SH-SY5Y (cell line): ENCODE data around the gene KIF5C.

ENCODE experiments used
- GATA2 ChIP-seq: IDR thresholded peaks from 2 replicates; pipeline ENCODE4 v1.6.1; 2011; ENCODE audit warnings: mild to moderate bottlenecking, low read depth, low read length
- GATA3 ChIP-seq: IDR thresholded peaks from 2 replicates; pipeline ENCODE4 v1.6.1; 2011; ENCODE audit warnings: low read depth, mild to moderate bottlenecking, low read length, moderate library complexity

- no peak for TF ChIP-seq GATA2
- TF ChIP-seq GATA3: no peak
Measured at GRCh38 chr2:149021761-149022160, 146.7 kb downstream of the KIF5C start.
